Measurements from ENCODE around the gene RAD23A.
"Not testable (repeated sequence)": the region's sequence is repeated elsewhere in the genome, so short reads cannot be mapped to it uniquely, and the experiment has no call there.

Gene RAD23A

GRCh38 chr19:12956446-12957388, 11.1 kb downstream of the RAD23A start, which contains the start of gene GADD45GIP1:
Gene GADD45GIP1 (minus strand): TSS chr19:12957223. CDS start chr19:12957212, 11 bp downstream.
- DNase-seq = peak; percentile 90

- peak; percentile 48 for DNase-seq
Observed at GRCh38 chr19:12957389-12957952, 11.8 kb downstream of the RAD23A start.

GRCh38 chr19:12959481-12959880, 13.8 kb downstream of the RAD23A start:
- no peak for DNase-seq

DNA sequence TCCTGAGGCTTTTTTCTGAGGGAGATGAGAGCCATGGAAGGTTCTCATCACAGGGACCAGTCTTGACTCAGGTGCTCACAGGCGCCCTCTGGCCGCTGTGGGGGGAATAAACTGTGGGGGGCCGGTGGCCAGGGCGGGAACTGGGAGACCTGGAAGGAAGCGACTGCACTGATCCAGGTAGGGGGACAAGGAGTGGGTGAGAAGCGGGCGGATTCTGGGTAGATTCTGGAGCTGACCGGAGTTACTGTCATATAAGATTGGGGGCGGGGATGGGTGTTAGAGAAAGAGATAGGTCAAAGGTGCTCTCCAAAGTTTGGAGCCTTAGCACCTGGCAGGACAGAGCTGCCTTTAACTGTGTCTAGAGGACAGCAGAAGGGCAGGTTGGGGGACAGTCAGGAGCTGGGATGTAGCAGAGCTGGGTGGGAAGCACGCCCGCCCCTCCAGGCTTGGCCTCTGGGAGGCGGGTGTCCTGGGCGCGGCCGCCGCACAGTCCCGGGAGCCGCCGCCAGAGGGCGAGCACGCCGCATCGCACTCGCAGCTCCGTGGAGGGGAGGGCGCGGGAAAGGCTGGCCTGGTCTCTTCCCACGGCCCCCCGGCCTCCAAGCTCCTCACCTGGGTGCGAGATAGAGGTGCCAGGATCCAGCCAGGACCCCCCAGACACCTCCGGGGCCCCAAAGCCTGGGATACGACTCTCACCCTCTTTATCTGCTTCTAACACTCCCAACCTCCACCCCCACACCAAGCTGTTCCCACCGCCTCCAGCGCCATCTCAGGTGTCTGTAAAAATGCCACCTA, 19.6 kb downstream of the RAD23A start:
- DNase-seq = peak; percentile 91

DNA sequence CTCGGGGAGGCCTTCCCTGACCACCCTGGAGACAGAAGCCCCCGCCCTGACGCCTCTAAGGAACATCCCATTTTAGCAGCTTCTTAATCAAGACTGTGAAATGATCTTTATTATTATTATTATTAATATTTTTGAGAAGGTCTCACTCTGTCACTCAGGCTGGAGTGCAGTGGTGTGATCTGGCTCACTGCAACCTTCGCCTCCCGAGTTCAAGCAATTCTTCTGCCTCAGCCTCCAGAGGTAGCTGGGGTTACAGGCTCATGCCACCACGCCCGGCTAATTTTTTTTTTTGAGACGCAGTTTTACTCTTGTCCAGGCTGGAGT, 20.1 kb downstream of the RAD23A start:
- no peak for DNase-seq

- no peak for DNase-seq
Observed at GRCh38 chr19:12967907-12968306, 22.2 kb downstream of the RAD23A start.

- DNase-seq = no peak
Observed at GRCh38 chr19:12969292-12969988, 23.8 kb downstream of the RAD23A start, which contains the start of gene DAND5. Gene DAND5 (plus strand): TSS chr19:12969576. CDS start chr19:12969661, 85 bp downstream.

GRCh38 chr19:12970070-12970820, 24.6 kb downstream of the RAD23A start:
- no peak for DNase-seq

- DNase-seq = no peak
Observed at GRCh38 chr19:12973236-12973635, 27.6 kb downstream of the RAD23A start.

- DNase-seq = no peak
Observed at GRCh38 chr19:12974301-12975220, 28.9 kb downstream of the RAD23A start.

GRCh38 chr19:12975221-12975741, 29.6 kb downstream of the RAD23A start:
- no peak for DNase-seq

GRCh38 chr19:12976109-12976508, 30.4 kb downstream of the RAD23A start:
- not testable (repeated sequence) for DNase-seq

GRCh38 chr19:12979974-12980373, 34.3 kb downstream of the RAD23A start:
- DNase-seq = no peak

- no peak for DNase-seq
Observed at GRCh38 chr19:12982648-12983047, 37.0 kb downstream of the RAD23A start.

DNA sequence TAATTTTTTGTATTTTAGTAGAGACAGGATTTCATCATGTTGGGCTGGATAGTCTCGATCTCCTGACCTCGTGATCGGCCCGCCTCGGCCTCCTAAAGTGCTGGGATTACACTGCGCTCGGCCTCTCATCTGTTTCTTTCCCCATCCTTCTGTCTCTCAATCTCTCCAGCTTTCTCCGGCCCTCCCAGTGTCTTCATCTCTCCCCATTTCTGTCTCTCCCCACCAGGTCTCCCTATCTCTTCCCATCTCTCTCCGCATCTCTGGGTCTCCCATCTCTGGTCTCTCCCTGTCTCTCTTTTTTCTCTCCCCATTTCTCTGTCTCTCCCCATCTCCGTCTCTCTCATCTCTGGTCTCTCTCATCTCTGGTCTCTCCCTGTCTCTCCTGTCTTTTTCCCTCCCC, 37.4 kb downstream of the RAD23A start:
- DNase-seq = no peak

- peak; percentile 86 for DNase-seq
Observed at GRCh38 chr19:12983542-12984142, 38.0 kb downstream of the RAD23A start.

DNA sequence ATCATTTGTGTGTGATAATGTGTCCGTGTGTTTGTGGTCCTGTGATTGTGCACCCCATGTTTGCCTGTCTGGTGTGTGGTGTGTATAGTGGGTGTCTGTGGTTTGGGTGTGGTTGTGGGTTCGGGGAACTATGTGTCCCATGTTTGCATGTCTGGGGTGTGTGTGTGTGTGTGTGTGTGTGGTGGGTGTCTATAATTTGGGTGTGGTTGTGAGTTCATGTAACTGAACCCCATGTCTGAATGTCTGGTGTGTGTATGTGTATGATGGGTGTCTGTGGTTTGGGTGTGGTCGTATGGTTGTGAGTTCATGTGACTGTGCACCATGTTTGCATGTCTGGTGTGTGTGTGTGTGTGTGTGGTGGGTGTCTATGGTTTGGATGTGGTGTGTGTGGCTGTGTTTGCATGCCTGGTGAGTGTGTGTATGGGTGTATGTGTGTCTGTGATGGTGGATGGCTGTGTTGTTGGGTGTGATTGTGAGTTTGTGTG, 38.5 kb downstream of the RAD23A start:
- DNase-seq = no peak

- DNase-seq = no peak
Observed at GRCh38 chr19:12984683-12985048, 39.0 kb downstream of the RAD23A start.

DNA sequence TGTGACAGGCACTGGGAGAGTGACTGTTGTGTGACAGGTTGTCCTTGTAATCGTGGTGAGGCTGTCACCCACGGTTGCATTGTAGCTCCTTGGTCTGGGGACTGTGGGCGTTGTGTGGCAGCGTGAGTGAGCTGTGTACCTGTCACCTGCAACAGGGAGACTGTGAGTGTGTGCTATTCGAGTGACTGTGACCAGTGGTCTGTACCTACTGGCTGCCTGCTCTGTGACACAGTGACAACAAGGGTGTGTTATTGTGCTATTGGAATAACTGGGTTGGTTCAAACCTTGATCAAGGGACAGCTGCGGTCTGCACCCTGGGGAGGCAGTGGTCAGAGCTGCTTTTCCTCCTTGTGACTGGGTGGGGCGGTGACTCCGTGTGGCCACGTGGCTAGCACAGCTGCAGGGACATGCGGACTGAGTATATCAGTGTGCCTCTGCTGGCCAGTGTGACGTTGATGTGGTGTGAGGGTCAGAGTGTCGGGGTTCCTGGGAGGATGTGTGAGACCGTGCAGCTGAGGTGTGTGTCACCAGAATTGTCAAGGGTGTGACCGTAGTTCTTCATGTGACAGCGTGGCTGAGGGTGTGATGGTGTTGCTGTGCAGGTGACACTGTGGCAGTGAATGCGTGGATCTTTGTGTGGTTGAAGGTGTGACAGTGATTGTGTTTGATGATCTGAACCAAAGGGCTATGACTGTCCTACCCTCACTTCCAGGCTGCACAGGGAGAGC, 39.6 kb downstream of the RAD23A start:
- DNase-seq = peak; percentile 36
